ENCODE results near the gene DYRK3. TPM values are rescaled to one million over a fixed set of nuclear protein-coding genes. Genes with fewer than 3 reads are reported as not detected.
A peak's percentile ranks its signal among the peaks of the same experiment; 100 is the strongest.

Gene DYRK3
- total and polyA plus RNA-seq, 9 of the 15 experiments (the other 6 are each of a cell fraction or from before 2014, with no cell fraction given): 4.5 to 33.7 (median 25.7) TPM

- TF ChIP-seq NR2C2 (CRISPR knock-in tag; IDR thresholded peaks at IDR 0.05): no peak
- TF ChIP-seq NR2C2 (tag; IDR thresholded peaks at IDR 0.05): no peak; the same call in 1 of the 2 replicates
- peak in 1 of 2 experiments; percentile 30 for TF ChIP-seq MAZ (CRISPR knock-in tag; conservative IDR thresholded peaks at IDR 0.05 in 1 of 2, IDR thresholded peaks at IDR 0.05 in 1 of 2)
- no peak for TF ChIP-seq COPS2 (conservative IDR thresholded peaks at IDR 0.05)
- TF ChIP-seq NEUROD1 (IDR thresholded peaks at IDR 0.05; ENCODE audit: borderline replicate concordance, low read depth, low read length, partially characterized antibody): peak; percentile 63
- TF ChIP-seq, protein P1, sequence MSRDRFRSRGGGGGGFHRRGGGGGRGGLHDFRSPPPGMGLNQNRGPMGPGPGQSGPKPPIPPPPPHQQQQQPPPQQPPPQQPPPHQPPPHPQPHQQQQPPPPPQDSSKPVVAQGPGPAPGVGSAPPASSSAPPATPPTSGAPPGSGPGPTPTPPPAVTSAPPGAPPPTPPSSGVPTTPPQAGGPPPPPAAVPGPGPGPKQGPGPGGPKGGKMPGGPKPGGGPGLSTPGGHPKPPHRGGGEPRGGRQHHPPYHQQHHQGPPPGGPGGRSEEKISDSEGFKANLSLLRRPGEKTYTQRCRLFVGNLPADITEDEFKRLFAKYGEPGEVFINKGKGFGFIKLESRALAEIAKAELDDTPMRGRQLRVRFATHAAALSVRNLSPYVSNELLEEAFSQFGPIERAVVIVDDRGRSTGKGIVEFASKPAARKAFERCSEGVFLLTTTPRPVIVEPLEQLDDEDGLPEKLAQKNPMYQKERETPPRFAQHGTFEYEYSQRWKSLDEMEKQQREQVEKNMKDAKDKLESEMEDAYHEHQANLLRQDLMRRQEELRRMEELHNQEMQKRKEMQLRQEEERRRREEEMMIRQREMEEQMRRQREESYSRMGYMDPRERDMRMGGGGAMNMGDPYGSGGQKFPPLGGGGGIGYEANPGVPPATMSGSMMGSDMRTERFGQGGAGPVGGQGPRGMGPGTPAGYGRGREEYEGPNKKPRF (IDR thresholded peaks at IDR 0.05; ENCODE audit: low read depth, low read length): no peak
- TF ChIP-seq ZNF408 (CRISPR knock-in tag; IDR thresholded peaks at IDR 0.05; ENCODE audit: low read depth): no peak
- no peak for TF ChIP-seq POLR2H (tag; IDR thresholded peaks at IDR 0.05; ENCODE audit: low read depth)
- no peak for TF ChIP-seq POLR3G (IDR thresholded peaks at IDR 0.05; ENCODE audit: extremely low read depth, insufficient read length, insufficient replicate concordance)
- peak; percentile 65 for TF ChIP-seq FOSL1 (tag; conservative IDR thresholded peaks at IDR 0.05)
- no peak for TF ChIP-seq RFX7 (CRISPR knock-in tag; IDR thresholded peaks at IDR 0.05)
- TF ChIP-seq, protein P2, sequence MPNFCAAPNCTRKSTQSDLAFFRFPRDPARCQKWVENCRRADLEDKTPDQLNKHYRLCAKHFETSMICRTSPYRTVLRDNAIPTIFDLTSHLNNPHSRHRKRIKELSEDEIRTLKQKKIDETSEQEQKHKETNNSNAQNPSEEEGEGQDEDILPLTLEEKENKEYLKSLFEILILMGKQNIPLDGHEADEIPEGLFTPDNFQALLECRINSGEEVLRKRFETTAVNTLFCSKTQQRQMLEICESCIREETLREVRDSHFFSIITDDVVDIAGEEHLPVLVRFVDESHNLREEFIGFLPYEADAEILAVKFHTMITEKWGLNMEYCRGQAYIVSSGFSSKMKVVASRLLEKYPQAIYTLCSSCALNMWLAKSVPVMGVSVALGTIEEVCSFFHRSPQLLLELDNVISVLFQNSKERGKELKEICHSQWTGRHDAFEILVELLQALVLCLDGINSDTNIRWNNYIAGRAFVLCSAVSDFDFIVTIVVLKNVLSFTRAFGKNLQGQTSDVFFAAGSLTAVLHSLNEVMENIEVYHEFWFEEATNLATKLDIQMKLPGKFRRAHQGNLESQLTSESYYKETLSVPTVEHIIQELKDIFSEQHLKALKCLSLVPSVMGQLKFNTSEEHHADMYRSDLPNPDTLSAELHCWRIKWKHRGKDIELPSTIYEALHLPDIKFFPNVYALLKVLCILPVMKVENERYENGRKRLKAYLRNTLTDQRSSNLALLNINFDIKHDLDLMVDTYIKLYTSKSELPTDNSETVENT (CRISPR knock-in tag; IDR thresholded peaks at IDR 0.05): no peak
- 0 out of 2 replicates have a peak, but pooled peaks have one; percentile 27 for TF ChIP-seq TFAP4 (CRISPR knock-in tag; IDR thresholded peaks at IDR 0.05; ENCODE audit: borderline replicate concordance)
- TF ChIP-seq IFI16 (CRISPR knock-in tag; IDR thresholded peaks at IDR 0.05): 0 out of 2 replicates have a peak, but pooled peaks have one; percentile 7
- no peak for TF ChIP-seq BRF2 (IDR thresholded peaks at IDR 0.05; ENCODE audit: borderline replicate concordance, insufficient read depth, insufficient read length)
- no peak for TF ChIP-seq ZNF217 (CRISPR knock-in tag; IDR thresholded peaks at IDR 0.05)
- TF ChIP-seq ZBTB1 (CRISPR knock-in tag; IDR thresholded peaks at IDR 0.05; ENCODE audit: borderline replicate concordance, low read depth): no peak
- no peak for TF ChIP-seq MCM3 (IDR thresholded peaks at IDR 0.05)
- TF ChIP-seq ZNF436 (CRISPR knock-in tag; IDR thresholded peaks at IDR 0.05): no peak
Measured at GRCh38 chr1:206651958-206652890, 16.9 kb downstream of the DYRK3 start (continued).
